Loucy (cell line): ENCODE results near the gene GFRA1.
A peak's percentile ranks its signal among the peaks of the same experiment; 100 is the strongest.

Experiments used
- H2AFZ ChIP-seq: fragments of 200-600 bp; sonication (generic); 2 replicates; pipeline ENCODE4 v1.6.0; 2016; ENCODE audit warnings: antibody characterized with exemption, mild to moderate bottlenecking, low read length, moderate library complexity
- H3F3A ChIP-seq: fragments of 200-600 bp; 2 replicates; pipeline ENCODE4 v1.6.0; 2016; ENCODE audit warnings: antibody characterized with exemption, low read depth, mild to moderate bottlenecking
- H3K27me3 ChIP-seq: fragments of 200-600 bp; sonication (generic); 2 replicates; pipeline ENCODE4 v1.6.1; 2014; ENCODE audit warnings: low read length, mild to moderate bottlenecking; ENCODE audit not compliant: insufficient read depth, poor library complexity, severe bottlenecking
- H3K36me3 ChIP-seq: fragments of 200-600 bp; sonication (generic); 2 replicates; pipeline ENCODE4 v1.6.1; 2016; ENCODE audit warnings: low read length; ENCODE audit not compliant: insufficient read depth
- H3K4me1 ChIP-seq: fragments of 200-600 bp; sonication (generic); 2 replicates; pipeline ENCODE4 v1.5.1; 2014; ENCODE audit warnings: low read length, mild to moderate bottlenecking; ENCODE audit not compliant: insufficient read depth, poor library complexity, severe bottlenecking
- H3K4me2 ChIP-seq: fragments of 200-600 bp; sonication (generic); 2 replicates; pipeline ENCODE4 v1.6.0; 2014; ENCODE audit warnings: antibody characterized with exemption, low read length, low read depth, mild to moderate bottlenecking; ENCODE audit not compliant: poor library complexity, severe bottlenecking
- H3K4me3 ChIP-seq: fragments of 200-600 bp; sonication (generic); 2 replicates; pipeline ENCODE4 v1.5.1; 2014; ENCODE audit warnings: low read length, mild to moderate bottlenecking, mixed read lengths; ENCODE audit not compliant: poor library complexity, severe bottlenecking
- H3K79me2 ChIP-seq: fragments of 200-600 bp; sonication (generic); 2 replicates; pipeline ENCODE4 v1.6.1; 2014; ENCODE audit warnings: low read length; ENCODE audit not compliant: insufficient read depth
- H3K9ac ChIP-seq: fragments of 200-600 bp; sonication (generic); 2 replicates; pipeline ENCODE4 v1.6.0; 2014; ENCODE audit warnings: mild to moderate bottlenecking, low read depth, low read length, moderate library complexity; ENCODE audit not compliant: poor library complexity, severe bottlenecking
- H3K9me2 ChIP-seq: fragments of 200-600 bp; sonication (generic); replicated peaks from 2 replicates; pipeline ENCODE4 v1.6.1; 2016; ENCODE audit warnings: low read depth, low read length, mixed read lengths
- H3K9me3 ChIP-seq: fragments of 200-600 bp; sonication (generic); 2 replicates; pipeline ENCODE4 v1.6.1; 2014; ENCODE audit warnings: mild to moderate bottlenecking, antibody characterized with exemption, low read length, low read depth; ENCODE audit not compliant: insufficient read depth
- H4K20me1 ChIP-seq: fragments of 200-600 bp; sonication (generic); 2 replicates; pipeline ENCODE4 v1.6.0; 2014; ENCODE audit warnings: antibody characterized with exemption, low read length, mild to moderate bottlenecking; ENCODE audit not compliant: insufficient read depth, poor library complexity, severe bottlenecking
- EZH2phosphoT487 ChIP-seq: fragments of 200-600 bp; IDR thresholded peaks from 2 replicates; pipeline ENCODE4 v1.6.1; 2018; ENCODE audit warnings: antibody characterized with exemption, mild to moderate bottlenecking, moderate library complexity, borderline replicate concordance
- TF ChIP-seq, protein P1 (sequence below): fragments of 200-600 bp; sonication (generic); conservative IDR thresholded peaks from 2 replicates; pipeline ENCODE4 v1.5.1; 2014; ENCODE audit warnings: mild to moderate bottlenecking, antibody characterized with exemption, low read length

GFRA1 gene

DNA sequence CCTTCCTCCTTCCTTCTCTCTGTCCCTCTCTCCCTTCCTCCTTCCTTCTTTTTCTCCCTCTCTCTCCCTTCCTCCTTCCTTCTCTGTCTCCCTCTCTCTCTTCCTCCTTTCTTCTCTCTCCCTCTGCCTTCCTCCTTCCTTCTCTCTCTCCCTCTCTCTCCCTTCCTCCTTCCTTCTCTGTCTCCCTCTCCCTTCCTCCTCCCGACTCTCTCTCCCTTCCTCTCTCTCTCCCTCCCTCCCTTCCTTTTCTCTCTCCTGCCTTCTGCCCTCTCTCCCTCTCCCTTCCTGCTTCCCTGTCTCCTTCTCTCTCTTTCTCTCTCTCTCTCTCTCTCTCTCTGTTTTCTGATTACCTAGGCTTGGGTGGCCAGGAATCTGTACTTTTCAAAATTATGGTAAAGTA lies 16.6 kb upstream of the GFRA1 start:
- Histone ChIP-seq H4K20me1 (no peaks in the 10 kb centered on the region), H3K36me3 (no peaks in the 10 kb centered on the region), H3K9ac (no peak overlapping the region), H3K4me3 (no peak overlapping the region), H3K4me1 (peaks cover 11% of the 10 kb centered on the region), H2AFZ (no peak overlapping the region), H3F3A (no peaks in the 10 kb centered on the region), H3K79me2 (no peaks in the 10 kb centered on the region), H3K9me2 (no peaks in the 10 kb centered on the region), H3K9me3 (no peaks in the 10 kb centered on the region), H3K27me3 (no peaks in the 10 kb centered on the region), H3K4me2 (no peak overlapping the region)
- TF ChIP-seq, protein P1, sequence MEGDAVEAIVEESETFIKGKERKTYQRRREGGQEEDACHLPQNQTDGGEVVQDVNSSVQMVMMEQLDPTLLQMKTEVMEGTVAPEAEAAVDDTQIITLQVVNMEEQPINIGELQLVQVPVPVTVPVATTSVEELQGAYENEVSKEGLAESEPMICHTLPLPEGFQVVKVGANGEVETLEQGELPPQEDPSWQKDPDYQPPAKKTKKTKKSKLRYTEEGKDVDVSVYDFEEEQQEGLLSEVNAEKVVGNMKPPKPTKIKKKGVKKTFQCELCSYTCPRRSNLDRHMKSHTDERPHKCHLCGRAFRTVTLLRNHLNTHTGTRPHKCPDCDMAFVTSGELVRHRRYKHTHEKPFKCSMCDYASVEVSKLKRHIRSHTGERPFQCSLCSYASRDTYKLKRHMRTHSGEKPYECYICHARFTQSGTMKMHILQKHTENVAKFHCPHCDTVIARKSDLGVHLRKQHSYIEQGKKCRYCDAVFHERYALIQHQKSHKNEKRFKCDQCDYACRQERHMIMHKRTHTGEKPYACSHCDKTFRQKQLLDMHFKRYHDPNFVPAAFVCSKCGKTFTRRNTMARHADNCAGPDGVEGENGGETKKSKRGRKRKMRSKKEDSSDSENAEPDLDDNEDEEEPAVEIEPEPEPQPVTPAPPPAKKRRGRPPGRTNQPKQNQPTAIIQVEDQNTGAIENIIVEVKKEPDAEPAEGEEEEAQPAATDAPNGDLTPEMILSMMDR, result no peak
- TF ChIP-seq EZH2phosphoT487, result no peak

DNA sequence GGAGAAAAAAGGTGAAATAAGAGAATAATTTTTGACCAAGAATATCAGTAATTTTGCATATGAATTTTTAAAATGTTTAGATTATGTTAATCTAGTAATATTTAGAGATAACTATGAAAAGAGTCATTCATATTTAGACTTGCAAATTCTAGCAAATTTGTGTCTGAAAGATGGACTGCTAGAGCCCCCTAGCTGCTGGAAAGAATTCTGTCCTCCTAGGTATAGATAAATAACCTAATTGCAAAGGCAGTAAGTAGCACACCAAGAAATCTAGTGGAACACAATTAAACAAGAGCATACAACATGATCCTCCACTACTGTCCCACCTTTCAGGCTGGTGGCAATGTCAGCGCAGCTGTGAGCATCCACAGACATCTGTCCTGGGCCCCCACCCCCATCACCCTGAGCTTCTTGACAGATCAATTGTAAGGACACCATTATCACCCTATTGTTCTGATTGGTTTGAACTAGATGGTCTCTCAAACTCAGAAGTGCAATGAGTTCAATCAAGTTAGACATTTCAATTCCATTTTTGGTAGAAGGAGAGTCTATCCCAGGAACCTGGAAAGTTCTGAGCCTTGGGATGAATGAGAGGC lies 15.0 kb upstream of the GFRA1 start:
- Histone ChIP-seq H4K20me1 (no peaks in the 10 kb centered on the region), H3K36me3 (no peaks in the 10 kb centered on the region), H3K79me2 (no peaks in the 10 kb centered on the region), H3K9me3 (no peaks in the 10 kb centered on the region), H3K4me2 (no peak overlapping the region), H3K9me2 (no peaks in the 10 kb centered on the region), H3K4me1 (peaks cover 11% of the 10 kb centered on the region), H2AFZ (no peak overlapping the region), H3K9ac (no peak overlapping the region), H3K27me3 (no peaks in the 10 kb centered on the region), H3K4me3 (no peak overlapping the region), H3F3A (no peaks in the 10 kb centered on the region)
- TF ChIP-seq, protein P1, result peak; percentile 85
- TF ChIP-seq EZH2phosphoT487, result no peak

DNA sequence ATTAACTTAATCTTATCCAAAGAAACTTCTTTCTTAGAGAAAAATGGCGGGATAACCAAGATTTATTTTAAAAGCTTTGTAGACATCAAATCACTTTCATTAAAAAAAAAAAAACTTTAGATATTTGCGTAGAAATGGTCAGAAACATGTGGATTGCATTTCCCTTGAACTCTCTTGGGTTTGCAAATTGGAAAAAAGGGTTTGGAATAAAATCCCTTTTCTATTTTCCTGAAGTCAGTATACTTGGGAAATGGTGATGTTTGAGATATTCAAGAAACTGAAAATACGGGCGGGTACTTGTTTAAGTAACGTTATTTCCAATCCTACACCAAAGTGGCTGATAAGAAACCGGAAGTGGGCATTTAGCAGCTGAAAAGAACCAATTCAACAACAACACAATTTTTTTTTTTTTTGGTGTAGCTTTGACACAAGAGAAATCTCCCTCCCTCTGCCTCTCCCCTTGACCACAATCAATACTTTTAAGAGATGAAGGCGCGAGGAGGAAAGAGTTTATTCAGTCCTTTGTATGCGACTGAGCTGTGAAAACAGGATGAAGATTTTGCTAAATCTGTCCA lies 13.7 kb upstream of the GFRA1 start:
- H3K9me2 ChIP-seq, result no peaks in the 10 kb centered on the region
- TF ChIP-seq, protein P1, result no peak
- TF ChIP-seq EZH2phosphoT487, result no peak
- no peaks in the 10 kb centered on the region for H3K36me3 ChIP-seq
- H3K4me3 ChIP-seq, result no peak overlapping the region
- 0 out of 2 replicates have a peak overlapping the region, but pooled peaks have one; percentile 59 for H2AFZ ChIP-seq
- no peaks in the 10 kb centered on the region for H3K27me3 ChIP-seq
- peak overlapping the region; percentile 29 for H3K9ac ChIP-seq
- H3K9me3 ChIP-seq, result no peaks in the 10 kb centered on the region
- H3K4me1 ChIP-seq, result peaks cover 11% of the 10 kb centered on the region
- H3F3A ChIP-seq, result no peaks in the 10 kb centered on the region
- H3K79me2 ChIP-seq, result no peaks in the 10 kb centered on the region
- no peak overlapping the region for H3K4me2 ChIP-seq
- no peaks in the 10 kb centered on the region for H4K20me1 ChIP-seq
